GM21381 (cell line): ENCODE data around the gene FARS2.

Experiments used
- ATAC-seq: cut with Tn5 transposase; IDR thresholded peaks from one replicate; pipeline ENCODE4 v1.9.1; 2021; ENCODE audit warnings: mild to moderate bottlenecking, moderate library complexity; ENCODE audit not compliant: unreplicated experiment

The FARS2 gene

DNA sequence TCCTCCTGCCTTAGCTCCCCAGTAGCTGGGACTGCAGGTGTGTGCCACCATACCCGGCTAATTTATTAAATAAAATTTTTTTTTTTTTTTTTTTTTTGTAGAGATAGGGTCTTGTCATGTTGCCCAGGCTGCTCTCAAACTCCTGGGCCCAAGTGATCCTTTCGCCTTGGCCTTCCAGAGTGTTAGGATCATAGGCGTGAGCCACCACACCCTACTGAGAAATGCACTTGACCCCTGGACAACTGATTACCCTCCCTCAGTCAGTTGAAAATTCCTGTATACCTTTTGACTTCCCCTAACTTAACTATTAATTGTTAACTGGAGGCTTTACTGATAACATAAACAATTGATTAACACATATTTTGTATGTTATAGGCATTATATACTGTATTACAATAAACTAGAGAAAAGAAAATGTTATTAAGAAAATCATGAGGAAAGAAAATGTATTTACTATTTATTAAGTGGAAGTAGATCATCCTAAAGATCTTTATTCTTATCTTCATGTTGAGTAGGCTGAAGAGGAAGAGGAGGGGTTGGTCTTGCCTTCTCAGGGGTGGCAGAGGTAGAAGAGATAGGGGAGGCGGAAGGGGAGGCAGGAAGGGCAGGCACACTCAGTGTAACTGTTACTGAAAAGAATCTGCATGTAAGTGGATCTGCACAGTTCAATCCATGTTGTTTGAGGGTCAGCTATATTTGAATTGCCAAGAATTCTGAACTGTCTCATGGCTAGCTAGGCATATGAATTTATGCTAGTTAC is 104.3 kb downstream of the FARS2 start:
- no peak for ATAC-seq

DNA sequence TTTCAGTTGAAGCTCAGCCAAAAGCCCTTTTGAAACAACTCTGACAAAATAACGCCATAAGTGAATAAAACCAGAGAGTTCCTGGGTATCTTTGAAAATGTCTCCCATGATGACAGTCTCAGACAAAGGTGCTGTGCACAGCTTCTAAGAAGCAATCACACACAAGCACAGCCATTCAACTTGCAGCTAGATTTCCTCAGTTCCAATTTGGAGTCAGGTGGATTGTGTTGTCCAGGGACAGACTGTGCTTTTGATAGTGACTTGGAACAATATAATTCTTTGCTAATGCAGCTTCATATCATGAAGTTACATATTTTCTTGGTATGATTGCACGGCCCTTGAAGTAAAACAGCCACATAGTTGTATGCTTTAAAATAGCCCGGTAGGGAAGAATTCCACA is 105.6 kb downstream of the FARS2 start:
- ATAC-seq, result no peak

DNA sequence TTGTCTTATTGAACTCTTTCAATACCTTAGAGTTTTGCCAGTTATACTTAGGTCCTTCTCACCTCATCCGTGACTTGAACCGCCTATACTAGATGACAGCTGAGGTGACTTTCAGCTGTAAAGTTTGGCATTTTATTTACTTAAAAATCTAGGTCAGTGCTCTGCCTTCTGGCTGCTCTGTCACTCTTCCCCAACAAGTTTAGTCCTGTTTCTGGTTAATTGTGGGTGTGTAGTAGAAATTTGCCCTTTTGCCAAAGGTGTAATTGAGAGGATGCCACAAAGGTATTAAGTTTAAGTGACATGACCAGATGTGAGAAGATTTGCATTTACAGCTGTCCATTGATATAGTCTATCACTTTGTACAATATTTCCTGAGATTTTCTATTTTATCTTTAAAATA is 106.2 kb downstream of the FARS2 start:
- ATAC-seq, result no peak

DNA sequence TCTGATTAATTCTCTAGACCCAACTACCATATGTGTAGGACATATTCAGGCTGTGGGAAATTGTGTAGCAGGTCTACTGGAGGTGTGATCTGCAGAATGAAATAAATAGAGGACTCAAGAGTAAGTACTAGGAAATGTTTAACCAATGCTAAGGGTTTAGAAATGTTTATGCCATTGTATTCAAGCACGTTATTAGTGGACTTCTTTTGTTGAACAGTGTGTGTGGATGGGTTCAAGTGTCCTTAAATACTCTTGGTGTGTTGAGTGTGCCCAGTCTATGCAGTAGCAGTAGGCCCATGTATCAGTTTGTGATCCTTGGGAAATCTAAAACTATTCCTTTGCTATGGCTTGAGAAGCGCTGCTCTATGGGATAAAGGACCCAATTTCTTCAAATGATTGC is 112.1 kb downstream of the FARS2 start:
- ATAC-seq, result no peak

DNA sequence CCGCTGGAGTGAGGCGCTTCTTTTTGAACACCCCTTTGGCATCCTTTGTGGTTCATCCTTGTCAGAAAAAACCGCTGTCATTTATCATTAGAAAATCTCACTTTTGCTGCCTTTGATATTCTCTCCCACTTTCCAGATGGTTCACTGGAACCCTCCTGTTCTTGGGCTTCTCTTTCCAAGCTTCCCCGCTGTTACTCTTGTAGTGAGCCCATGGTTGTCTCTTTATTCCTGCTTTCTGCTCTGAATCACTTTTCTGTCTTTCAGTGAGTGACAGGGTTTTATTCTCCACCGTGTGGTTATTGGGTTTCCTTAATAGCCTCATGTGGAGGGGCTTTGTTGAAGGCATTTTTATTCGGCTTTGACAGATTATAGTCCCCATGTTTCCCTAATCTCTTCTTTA is 117.0 kb downstream of the FARS2 start:
- ATAC-seq, result no peak

DNA sequence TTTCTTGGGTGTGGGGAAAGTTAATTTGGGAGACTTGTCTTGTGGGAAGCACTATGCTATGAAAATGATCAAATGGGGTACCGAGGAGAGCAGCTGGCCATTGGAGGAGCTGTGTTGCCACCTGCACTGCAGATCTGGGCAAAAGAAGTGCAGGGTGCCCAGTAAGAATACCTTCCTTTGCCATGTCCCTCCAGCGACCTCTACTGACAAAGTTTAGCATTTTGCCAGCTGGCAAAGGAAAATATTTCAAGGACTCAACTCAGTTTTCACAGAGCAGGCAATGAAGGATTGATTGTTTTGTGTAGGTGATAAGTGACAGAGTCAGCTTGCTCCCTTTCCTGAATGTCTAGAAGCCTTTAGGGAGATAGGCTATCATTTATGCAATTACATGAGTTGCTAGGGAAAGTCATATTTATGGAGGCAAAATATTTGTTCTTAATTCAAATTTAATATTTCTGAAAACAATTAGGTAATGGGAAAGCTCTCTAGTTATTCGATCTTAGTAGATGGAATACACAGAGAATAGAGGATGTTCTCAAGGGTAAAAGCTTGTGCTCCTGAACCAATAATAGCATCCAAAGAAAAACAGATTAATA is 118.4 kb downstream of the FARS2 start:
- ATAC-seq, result no peak

DNA sequence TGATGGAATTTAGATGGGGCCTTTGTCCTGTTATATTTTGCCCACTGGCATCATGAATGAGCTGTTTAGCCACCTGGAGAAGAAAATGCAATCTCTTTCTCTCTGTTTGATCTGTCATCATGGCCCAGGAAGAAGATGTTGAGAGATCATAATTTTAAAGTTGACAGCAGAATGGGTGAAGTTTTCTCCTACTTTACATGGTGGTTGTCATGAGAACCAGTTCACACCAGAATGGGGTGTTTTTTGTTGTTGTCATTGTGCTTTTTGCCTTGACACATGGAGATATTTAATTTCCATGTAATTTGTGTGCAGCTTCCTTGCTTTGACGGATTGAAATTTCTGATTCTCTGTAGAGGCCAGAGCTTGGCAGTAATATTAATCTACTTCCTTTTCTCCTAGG is 122.5 kb downstream of the FARS2 start:
- no peak for ATAC-seq

DNA sequence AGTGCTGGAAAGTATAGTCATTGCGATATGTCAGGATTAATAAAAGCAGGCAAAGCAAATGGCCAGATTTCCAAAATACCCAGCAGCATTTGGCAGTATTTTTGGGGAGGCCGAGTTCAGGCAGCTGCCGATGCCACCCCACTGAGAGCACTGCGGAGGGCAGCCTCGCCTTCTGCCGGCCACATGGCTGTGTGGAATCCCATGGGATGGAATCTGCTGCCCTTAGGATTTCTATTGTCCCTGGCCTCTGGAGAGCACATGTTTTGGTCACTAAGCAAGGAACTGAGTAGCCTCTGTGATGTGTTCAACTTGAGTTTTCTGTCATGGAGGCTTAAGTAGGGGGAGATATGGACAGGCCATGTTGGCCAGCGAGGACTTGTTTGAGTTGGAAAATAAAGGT is 123.0 kb downstream of the FARS2 start:
- ATAC-seq, result no peak

DNA sequence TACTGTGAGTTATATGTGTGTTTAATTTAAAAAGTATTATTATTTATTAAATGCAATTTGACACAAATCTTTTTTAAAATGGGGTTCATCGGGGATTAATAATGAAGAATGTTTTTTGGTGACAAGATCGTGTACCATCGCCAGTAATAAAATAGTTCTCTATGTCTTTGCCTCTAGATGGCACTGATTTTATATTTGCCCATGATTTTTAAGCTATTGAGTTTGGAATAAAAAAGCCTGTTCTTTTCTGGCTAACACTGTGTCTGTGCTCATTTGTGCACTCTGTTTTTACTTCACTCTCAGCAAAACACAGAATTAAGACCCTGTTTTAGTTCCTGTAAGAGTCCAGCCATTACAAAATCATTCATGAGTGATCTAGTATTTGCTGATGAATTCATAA is 127.0 kb downstream of the FARS2 start:
- ATAC-seq, result no peak

DNA sequence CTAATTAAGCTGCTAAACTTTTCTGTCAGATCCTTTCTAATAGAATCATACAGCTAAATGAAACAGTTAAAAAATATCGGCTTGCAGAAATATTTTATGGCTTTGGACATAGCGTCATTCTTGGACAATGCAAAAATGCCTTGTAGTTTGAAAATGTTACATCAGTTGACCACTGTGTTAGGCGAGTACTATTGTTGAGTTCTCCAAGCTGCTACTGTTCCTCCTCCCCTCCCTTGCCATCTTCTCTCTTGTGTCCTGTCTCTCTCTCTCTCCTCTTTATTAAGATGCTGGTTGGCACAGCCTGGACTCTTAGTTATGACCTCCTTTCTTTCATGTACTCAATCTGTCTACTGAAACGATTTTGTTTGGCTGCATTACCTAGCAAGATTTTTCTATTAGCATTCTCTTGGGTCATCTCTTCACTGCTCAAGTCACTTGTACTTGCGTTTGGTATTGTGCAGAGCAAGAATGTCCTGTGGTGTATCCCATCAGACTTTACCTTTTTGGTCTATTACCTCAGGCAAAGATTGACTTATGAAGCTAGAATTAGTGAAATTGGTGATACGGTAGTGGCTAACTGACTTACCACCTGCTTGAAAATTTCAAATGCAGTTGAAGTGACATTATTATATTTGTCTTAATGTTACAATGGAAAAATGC is 127.9 kb downstream of the FARS2 start:
- no peak for ATAC-seq

DNA sequence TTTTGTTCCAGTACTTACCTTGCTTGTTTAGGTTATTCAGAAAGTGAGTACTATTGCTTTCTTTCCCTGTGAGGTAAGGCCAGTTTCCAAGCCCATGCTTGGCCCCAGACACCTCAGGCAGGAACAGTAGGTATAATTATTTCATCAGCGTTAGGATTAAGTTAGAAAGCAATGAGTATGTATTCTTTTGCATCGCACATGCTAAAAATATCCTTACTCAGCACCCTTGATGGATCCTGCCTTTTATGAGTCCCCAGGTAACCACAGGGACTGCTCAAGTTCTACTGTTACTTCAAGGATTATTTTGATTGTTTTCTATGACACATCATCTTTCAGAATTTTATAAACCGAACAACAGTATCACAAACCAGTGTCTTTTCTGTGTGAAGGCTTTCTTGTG is 128.9 kb downstream of the FARS2 start:
- ATAC-seq, result no peak

DNA sequence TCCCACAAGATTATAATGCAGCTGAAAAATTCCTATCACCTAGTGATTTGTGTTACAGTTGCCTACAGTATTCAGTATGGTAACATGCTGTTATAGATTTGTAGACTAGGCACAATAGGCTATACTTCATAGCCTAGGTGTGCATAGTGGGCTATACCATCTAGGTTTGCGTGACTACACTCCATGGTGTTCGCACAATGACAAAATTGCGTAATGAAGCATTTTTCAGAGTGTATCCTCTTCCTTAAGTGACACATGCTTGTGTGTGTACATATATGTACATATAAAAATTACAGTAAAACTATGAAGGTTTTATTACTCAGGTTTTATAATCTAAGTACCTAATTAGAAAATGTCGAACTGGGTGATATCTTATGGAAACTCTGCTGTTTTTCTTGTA is 133.0 kb downstream of the FARS2 start:
- no peak for ATAC-seq

DNA sequence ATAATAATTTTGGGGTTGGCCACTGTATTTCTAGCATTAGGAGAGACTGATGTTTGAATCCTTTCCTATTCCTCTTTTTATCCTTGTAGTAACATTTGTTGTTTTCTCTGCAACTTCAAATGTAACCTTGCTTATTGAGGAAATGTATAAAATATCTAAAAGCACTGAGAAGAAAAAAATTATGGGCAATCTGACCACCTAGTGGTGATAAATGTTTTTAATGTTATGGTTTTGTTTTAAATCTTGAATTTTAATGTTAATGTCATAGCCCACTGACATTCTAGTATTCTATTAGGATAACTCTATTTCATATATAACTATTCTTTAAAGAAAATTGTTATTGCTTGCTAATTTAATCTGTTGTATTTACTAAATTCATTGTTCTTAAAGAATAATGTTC is 134.4 kb downstream of the FARS2 start:
- no peak for ATAC-seq

DNA sequence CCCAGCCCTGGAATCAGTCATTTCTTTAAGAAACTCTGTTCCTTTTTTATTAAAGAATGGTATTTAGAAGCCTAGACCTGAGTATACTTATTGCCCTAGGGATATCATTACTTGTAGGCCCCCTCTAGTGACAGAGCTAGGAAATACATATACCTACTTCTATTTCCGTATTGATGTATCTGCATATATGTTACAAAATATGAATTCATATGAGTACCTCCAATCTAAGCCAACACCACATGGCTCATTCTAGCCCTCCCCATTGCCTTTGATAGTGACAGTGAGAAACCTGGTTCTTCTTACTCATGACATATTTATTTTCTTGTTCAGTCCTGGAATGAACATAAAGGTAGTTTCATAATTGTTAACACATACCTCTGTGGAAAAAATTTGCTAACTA is 137.2 kb downstream of the FARS2 start:
- no peak for ATAC-seq

DNA sequence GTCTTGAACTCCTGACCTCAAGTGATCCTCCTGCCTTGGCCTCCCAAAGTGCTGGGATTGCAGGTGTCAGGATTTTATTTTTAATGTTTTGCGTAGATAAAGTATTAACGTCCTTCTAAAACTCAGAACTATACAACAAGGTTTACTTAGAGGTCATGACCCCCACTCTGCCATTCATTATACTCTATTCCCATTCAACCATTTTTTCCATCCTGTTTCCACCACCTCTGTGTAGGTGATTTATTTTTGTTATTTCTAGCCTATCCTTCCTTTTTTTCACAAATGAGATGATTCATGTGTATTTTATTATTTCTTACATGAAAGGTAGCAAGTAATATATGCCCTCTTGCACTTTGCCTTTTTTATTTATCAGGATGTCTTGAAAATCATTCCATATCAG is 138.1 kb downstream of the FARS2 start:
- no peak for ATAC-seq

DNA sequence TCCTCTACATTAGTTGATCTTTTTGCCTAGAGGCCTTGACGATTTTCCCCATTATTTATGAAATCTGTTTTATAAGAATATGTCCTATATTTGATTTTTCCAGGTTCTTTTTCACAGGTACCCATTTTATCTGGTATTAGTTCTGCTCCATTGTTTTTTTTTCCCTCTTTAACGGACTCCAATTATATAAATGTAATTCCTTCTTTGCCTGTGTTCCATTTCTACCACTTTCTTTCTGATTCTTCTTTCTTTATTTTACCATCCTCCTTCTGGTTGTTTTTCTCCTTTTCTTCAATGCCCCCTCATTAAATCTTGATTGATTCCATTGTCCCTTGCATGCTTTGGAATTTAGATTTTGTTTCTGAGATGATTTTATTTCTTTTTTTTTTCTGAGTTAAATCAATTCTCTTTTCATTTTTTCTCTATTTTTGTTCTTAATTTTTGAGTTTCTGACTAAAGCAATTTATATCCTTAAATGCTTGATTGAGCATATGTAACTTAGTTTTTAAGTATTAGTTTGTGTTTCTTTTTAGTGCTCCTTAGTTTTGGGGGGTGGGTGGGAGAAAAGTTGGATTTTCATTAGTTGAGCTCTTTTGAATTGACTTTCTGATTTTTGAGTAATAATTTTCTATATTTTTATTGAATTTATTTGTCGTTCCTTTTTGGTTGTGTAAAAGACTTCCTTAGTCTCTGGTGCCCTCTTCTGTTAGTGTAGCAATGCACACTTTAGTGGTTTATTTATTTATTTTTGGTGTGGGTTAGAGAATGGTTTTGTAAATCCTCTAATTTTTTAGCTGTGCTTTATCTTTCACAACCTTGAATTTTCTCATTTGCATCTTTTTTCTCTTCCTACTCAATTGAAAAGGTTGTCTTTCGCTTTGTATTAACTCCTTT is 140.8 kb downstream of the FARS2 start:
- no peak for ATAC-seq

DNA sequence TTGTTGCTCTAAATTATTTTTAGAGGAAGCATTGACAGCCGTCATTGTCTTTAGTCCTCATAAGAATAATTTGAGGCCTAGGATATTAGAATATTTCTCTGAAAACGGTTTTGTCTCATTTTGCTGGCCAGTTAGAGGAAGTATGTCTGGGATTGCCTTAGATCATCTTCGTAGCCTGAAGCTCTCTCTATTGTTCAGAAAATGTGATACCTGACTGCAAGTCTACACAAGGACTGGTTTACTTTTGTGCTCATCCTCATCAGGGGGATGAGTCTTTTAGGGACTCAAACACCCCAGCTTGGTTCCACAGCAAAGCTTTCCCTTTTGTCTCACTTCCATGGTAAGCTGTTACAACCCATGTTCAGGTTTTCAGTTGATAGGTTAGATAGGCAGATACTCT is 141.8 kb downstream of the FARS2 start:
- no peak for ATAC-seq

DNA sequence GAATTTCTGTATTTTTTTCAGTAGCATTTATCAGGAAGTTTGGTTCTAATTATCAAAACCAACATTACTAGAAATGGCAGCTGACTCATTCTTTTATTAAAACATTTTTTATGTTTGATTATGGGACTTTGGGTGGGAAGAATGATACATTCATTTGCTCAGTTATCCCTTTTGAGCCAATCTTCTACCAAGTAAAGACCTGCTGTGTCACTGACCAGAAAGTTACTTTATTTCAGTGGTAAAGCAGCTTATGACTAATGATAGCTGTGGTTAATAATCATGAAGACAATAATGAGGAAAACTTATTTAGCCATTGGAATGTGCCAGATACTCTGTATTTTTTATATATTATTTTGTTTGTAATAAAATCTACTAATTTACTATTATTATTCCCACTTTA is 142.3 kb downstream of the FARS2 start:
- no peak for ATAC-seq

DNA sequence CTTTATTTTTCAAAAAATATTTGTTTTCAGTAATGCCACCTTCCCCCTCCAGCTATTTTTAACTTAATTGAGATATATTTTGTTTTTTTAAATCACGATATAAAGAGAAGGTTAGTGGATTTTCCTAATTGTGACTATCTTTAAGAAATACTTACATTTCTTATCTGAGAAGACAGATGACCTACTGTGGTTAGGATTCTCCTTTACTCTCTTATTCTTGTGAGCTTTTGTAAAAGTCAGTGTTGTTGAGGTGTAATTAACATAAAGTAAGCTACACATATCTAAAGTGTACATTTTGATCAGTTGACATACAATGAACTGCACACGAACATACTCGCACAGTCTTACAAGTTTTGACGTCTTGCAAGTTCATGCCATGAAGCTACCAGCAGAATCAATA is 144.7 kb downstream of the FARS2 start:
- ATAC-seq, result no peak

DNA sequence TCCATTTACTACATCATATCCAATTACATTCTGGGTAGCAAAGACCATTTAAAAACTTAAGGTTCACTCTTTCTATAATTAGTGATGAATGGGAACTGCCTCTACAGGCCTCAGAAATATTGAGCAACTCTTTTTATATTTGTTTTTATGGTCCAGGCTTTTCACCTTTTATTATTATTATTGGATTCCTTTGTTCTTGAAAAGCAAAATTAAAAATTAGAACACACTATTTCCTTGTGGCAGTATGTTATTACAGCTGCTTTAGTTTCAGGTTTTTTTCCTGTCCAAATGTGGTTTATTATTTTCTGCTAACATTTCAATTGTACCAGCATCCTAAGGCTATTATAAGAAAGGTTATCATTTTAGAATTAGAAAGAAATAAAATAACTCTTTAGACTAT is 150.1 kb downstream of the FARS2 start:
- ATAC-seq, result no peak

DNA sequence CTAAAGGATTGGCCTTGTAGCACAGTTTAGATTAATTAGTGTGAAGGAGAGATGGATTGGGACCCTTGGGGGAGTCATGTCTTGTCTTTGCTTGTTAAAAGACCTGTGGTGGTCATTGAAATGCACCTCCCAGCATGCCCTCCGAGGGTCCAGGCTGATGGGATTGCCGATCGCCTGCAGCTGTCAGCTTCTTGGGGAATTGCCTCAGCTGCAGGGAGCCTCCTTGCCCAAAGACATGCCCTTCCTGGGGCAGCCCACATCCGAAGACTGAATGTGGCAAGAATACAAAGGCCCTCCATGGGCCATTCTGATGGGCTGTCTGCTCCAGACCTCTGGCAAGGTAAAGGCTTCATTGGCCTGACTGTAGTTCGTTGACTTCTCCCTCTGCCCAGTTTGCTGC is 150.7 kb downstream of the FARS2 start:
- no peak for ATAC-seq
